Neuronal stem cell (in vitro differentiated cells): ENCODE measurements around the gene PLCB2.

Source experiments
- DNase-seq: peaks from one replicate; pipeline ENCODE4 v3.0.0-alpha.2; 2013; ENCODE audit warnings: low spot score
- H2AFZ ChIP-seq: one replicate; pipeline ENCODE4 v1.6.1; 2013; ENCODE audit warnings: mild to moderate bottlenecking, low read length, inconsistent platforms
- H2AK5ac ChIP-seq: 2 replicates; pipeline ENCODE4 v1.6.1; 2013; ENCODE audit warnings: low read depth, mild to moderate bottlenecking, inconsistent platforms, low read length, moderate library complexity, mixed read lengths
- H2BK120ac ChIP-seq: 2 replicates; pipeline ENCODE4 v1.6.1; 2013; ENCODE audit warnings: low read depth, mild to moderate bottlenecking, inconsistent platforms, low read length, moderate library complexity, mixed read lengths
- H2BK12ac ChIP-seq: one replicate; pipeline ENCODE4 v1.6.1; 2013; ENCODE audit warnings: low read length, inconsistent platforms
- H2BK15ac ChIP-seq: 2 replicates; pipeline ENCODE4 v1.6.1; 2013; ENCODE audit warnings: mild to moderate bottlenecking, low read length, inconsistent platforms, mixed read lengths
- H2BK5ac ChIP-seq: one replicate; pipeline ENCODE4 v1.6.1; 2013; ENCODE audit warnings: inconsistent platforms, mild to moderate bottlenecking, low read length, moderate library complexity
- H3K14ac ChIP-seq: one replicate; pipeline ENCODE4 v1.6.1; 2013; ENCODE audit warnings: low read length, inconsistent platforms
- H3K18ac ChIP-seq: 2 replicates; pipeline ENCODE4 v1.6.1; 2013; ENCODE audit warnings: low read length, inconsistent platforms
- H3K23ac ChIP-seq: 2 replicates; pipeline ENCODE4 v1.6.1; 2013; ENCODE audit warnings: low read depth, mild to moderate bottlenecking, mixed read lengths, low read length, inconsistent platforms; ENCODE audit not compliant: poor library complexity
- H3K27ac ChIP-seq: replicated peaks from 3 replicates; pipeline ENCODE4 v1.5.1; 2013; ENCODE audit warnings: low read length, inconsistent platforms
- H3K27me3 ChIP-seq, 3 experiments: 2 replicates each; pipeline ENCODE4 v1.6.1; 2013; ENCODE audit warnings: low read length in 3 of 3, mild to moderate bottlenecking in 2 of 3, inconsistent platforms in 1 of 3, low read depth in 1 of 3, mixed read lengths in 1 of 3, moderate library complexity in 1 of 3; ENCODE audit not compliant: control insufficient read depth in 3 of 3, insufficient read depth in 3 of 3
- H3K36me3 ChIP-seq, 2 donors: replicated peaks in 1 of 2; 2 replicates each; pipeline ENCODE4 v1.6.1; 2013; ENCODE audit warnings: low read length in 2 of 2; ENCODE audit not compliant: control insufficient read depth in 2 of 2, insufficient read depth in 2 of 2
- H3K4ac ChIP-seq: 2 replicates; pipeline ENCODE4 v1.6.1; 2013; ENCODE audit warnings: inconsistent platforms, mild to moderate bottlenecking, low read length, moderate library complexity
- H3K4me1 ChIP-seq, 2 donors: 1 replicate in 1 of 2; 2 replicates in 1 of 2; pipeline ENCODE4 v1.6.1; 2013; ENCODE audit warnings: low read length in 2 of 2, low read depth in 1 of 2; ENCODE audit not compliant: control insufficient read depth in 2 of 2, insufficient read depth in 1 of 2
- H3K4me2 ChIP-seq: one replicate; pipeline ENCODE4 v1.6.1; 2013; ENCODE audit warnings: mild to moderate bottlenecking, low read length, inconsistent platforms; ENCODE audit not compliant: insufficient read depth, poor library complexity, severe bottlenecking
- H3K4me3 ChIP-seq, 2 donors: 2 replicates each; pipeline ENCODE4 v1.5.1; 2013; ENCODE audit warnings: low read length in 2 of 2, mild to moderate bottlenecking in 2 of 2, inconsistent platforms in 1 of 2, moderate library complexity in 1 of 2
- H3K79me1 ChIP-seq: one replicate; pipeline ENCODE4 v1.6.1; 2013; ENCODE audit warnings: low read depth, mild to moderate bottlenecking, inconsistent platforms, low read length, moderate library complexity
- H3K9ac ChIP-seq: one replicate; pipeline ENCODE4 v1.6.1; 2013; ENCODE audit warnings: mild to moderate bottlenecking, low read depth, low read length, inconsistent platforms; ENCODE audit not compliant: poor library complexity
- H3K9me3 ChIP-seq, 2 donors: replicated peaks in 1 of 2; 2 replicates each; pipeline versions ENCODE3 to v1.6.1; 2013; ENCODE audit warnings: low read length in 2 of 2, mild to moderate bottlenecking in 2 of 2, inconsistent platforms in 1 of 2, low read depth in 1 of 2, mixed read lengths in 1 of 2, moderate library complexity in 1 of 2; ENCODE audit not compliant: control insufficient read depth in 2 of 2, insufficient read depth in 1 of 2
- H4K8ac ChIP-seq: one replicate; pipeline ENCODE4 v1.6.1; 2013; ENCODE audit warnings: low read depth, mild to moderate bottlenecking, inconsistent platforms, low read length, moderate library complexity
- H4K91ac ChIP-seq: one replicate; pipeline ENCODE4 v1.6.1; 2013; ENCODE audit warnings: low read length, low read depth, mild to moderate bottlenecking, inconsistent platforms; ENCODE audit not compliant: poor library complexity
- WGBS, 2 donors: extraction: QIAGEN DNeasy Blood & Tissue Kit; methylation state at CpG; one replicate each; pipeline ENCODE4 v1.1.7; 2013; ENCODE audit warnings: missing lambda C conversion rate in 2 of 2, mixed read lengths in 1 of 2; ENCODE audit not compliant: insufficient read length in 2 of 2, insufficient replicate concordance in 1 of 2; ENCODE audit errors: extremely low coverage in 2 of 2; 5-methylcytosine and 5-hydroxymethylcytosine counted together

The PLCB2 gene

DNA sequence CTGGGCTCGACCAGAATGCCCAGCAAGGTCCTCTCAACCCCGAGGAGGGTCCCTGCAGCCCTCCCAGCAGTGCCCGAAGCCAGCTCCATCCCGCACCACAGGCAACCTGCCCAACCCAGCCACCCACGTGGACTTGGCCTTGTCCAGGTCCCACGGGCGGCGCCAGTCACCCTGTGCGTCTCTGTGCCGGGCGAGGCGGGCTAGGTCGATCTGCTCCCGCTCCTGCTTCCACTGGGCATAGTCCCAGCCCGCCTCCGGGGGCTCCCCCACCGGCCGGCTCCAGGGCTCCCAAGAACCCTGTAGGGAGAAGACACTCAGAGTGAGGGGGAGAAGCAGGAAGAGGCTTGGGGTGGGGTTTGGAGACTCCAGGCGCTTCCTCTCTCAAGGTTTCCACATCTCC is 29.9 kb upstream of the PLCB2 start:
- Histone ChIP-seq H3K4me3 (no peak overlapping the region), H3K79me1 (no peaks in the 10 kb centered on the region), H4K91ac (no peak overlapping the region), H3K36me3 (no peaks in the 10 kb centered on the region), H2BK5ac (peak overlapping the region; percentile 79), H2BK120ac (peak overlapping the region; percentile 73), H3K14ac (no peak overlapping the region), H3K27ac (no peak overlapping the region), H2AFZ (peak overlapping the region; percentile 4), H3K23ac (no peak overlapping the region), H2BK15ac (peak overlapping the region; percentile 88), H3K4me2 (no peak overlapping the region), H3K4ac (no peak overlapping the region), H3K4me1 (peaks cover 3 to 16% of the 10 kb centered on the region in 2 donors), H2AK5ac (peak overlapping the region; percentile 81), H3K18ac (no peak overlapping the region), H3K9ac (peak overlapping the region; percentile 24), H2BK12ac (peak overlapping the region; percentile 93), H3K9me3 (no peaks in the 10 kb centered on the region), H4K8ac (no peak overlapping the region), H3K27me3 (peaks cover 0 to 11% (median 2%) of the 10 kb centered on the region in 3 experiments)
- no CpG with 5 or more reads among the region's 19 CpGs for WGBS, 2 donors
- DNase-seq: no peak

DNA sequence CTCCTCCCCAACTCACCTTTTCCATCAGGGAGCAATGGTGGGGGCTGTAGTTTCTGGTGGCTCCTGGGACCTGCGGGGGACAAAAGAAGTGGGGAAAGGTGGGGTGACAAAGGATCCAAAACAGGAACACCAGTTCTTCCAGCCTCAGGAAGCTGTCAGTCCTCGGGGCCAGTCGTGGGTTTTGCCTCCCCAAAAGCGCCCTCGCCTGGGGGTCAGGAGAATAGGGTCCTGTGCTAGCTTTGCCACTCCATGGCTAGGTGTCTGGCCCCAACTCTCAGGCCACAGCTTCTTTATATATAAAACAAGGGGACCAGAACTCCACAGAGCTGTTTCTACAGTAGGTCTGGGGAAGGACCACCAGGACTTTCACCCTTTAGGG is 29.0 kb upstream of the PLCB2 start:
- no peak overlapping the region for H3K4me3 ChIP-seq
- no peak overlapping the region for H3K14ac ChIP-seq
- H3K9me3 ChIP-seq: no peaks in the 10 kb centered on the region
- H3K79me1 ChIP-seq: no peaks in the 10 kb centered on the region
- no peak overlapping the region for H2BK5ac ChIP-seq
- no peak for DNase-seq
- no peak overlapping the region for H4K91ac ChIP-seq
- H3K4me2 ChIP-seq: no peak overlapping the region
- H3K9ac ChIP-seq: no peak overlapping the region
- H3K18ac ChIP-seq: no peak overlapping the region
- no peak overlapping the region for H2BK120ac ChIP-seq
- no peak overlapping the region for H3K23ac ChIP-seq
- no peak overlapping the region for H2BK12ac ChIP-seq
- H3K27me3 ChIP-seq: peaks cover 0 to 11% (median 2%) of the 10 kb centered on the region in 3 experiments
- no peak overlapping the region for H4K8ac ChIP-seq
- no peak overlapping the region for H2AK5ac ChIP-seq
- peak overlapping the region; percentile 19 for H2AFZ ChIP-seq
- H3K4ac ChIP-seq: no peak overlapping the region
- peaks cover 3 to 16% of the 10 kb centered on the region in 2 donors for H3K4me1 ChIP-seq
- no peak overlapping the region for H2BK15ac ChIP-seq
- no peak overlapping the region for H3K27ac ChIP-seq
- no peaks in the 10 kb centered on the region for H3K36me3 ChIP-seq
- WGBS, 2 donors: no CpG with 5 or more reads among the region's 5 CpGs

- Histone ChIP-seq H3K4me3 (no peak overlapping the region), H4K8ac (no peak overlapping the region), H3K18ac (peak overlapping the region; percentile 30), H2BK15ac (peak overlapping the region; percentile 14), H2AK5ac (peak overlapping the region; percentile 72), H2BK5ac (no peak overlapping the region), H3K9me3 (no peaks in the 10 kb centered on the region), H3K4me2 (no peak overlapping the region), H3K9ac (no peak overlapping the region), H3K4me1 (peaks cover 3 to 15% of the 10 kb centered on the region in 2 donors), H3K23ac (no peak overlapping the region), H2BK120ac (no peak overlapping the region), H4K91ac (no peak overlapping the region), H3K27me3 (peaks cover 0 to 8% (median 2%) of the 10 kb centered on the region in 3 experiments), H3K79me1 (no peaks in the 10 kb centered on the region), H3K27ac (no peak overlapping the region), H3K4ac (no peak overlapping the region), H2AFZ (peak overlapping the region; percentile 19), H3K36me3 (no peaks in the 10 kb centered on the region), H3K14ac (no peak overlapping the region), H2BK12ac (no peak overlapping the region)
- no peak for DNase-seq
- no CpG with 5 or more reads among the region's 13 CpGs for WGBS, 2 donors
Measured at GRCh38 chr15:40335938-40336743, 28.4 kb upstream of the PLCB2 start.

DNA sequence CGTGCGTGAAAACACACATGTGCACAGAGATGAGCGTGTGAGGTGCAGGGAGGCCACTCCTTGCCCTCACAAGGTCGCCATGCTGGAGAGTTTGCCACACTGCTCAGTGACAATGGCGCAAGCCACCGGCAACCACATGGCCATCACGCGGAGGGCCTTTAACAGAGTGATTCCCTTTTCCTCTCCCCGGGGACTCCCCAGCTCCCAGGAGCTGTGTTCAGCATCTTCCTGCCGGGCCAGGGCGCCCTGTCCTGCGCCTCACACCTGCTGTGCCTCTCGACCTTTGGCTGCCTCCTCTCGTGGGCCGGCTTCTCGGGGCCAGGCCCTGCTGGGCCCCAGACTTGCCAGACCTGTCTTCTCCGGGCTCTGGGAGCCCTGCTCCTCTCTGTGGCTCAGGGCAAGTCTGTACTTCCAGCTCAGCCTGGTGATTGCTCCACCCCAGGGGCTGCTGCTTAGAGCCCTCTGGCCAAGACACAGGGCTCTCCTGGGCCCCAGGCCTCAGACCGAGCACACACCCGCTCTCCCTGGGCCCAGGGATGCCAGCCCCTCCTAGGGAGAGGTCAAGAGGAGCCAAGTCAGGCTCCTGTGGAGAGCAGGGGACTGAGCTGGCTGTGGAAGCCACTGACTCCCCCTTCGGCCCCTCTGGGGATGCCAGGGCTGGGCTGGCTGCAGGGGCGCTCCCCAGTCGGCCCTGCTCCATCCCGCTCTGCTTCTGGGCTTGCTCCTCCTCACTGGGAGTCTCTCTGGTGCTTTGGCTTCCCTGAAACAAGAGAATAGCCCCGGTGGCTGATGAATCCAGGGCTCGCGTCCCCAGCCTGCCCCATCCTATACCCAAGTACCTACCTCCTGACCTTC is 27.4 kb upstream of the PLCB2 start:
- Histone ChIP-seq H3K79me1 (no peaks in the 10 kb centered on the region), H3K4ac (no peak overlapping the region), H3K4me1 (peaks cover 7 to 15% of the 10 kb centered on the region in 2 donors)

More for the DNA sequence above, 27.4 kb upstream of the PLCB2 start:
- Histone ChIP-seq H2BK15ac (peak overlapping the region; percentile 14), H3K23ac (no peak overlapping the region), H4K8ac (no peak overlapping the region), H3K36me3 (no peaks in the 10 kb centered on the region), H2BK5ac (no peak overlapping the region), H3K4me2 (no peak overlapping the region), H2AK5ac (peak overlapping the region; percentile 72), H4K91ac (no peak overlapping the region), H3K9ac (no peak overlapping the region), H3K4me3 (no peak overlapping the region), H3K27ac (no peak overlapping the region), H3K9me3 (no peaks in the 10 kb centered on the region), H2BK120ac (no peak overlapping the region), H2AFZ (no peak overlapping the region), H3K14ac (no peak overlapping the region), H3K18ac (peak overlapping the region; percentile 61), H3K27me3 (peaks cover 0 to 7% (median 2%) of the 10 kb centered on the region in 3 experiments), H2BK12ac (no peak overlapping the region)
- no peak for DNase-seq
- no CpG with 5 or more reads among the region's 26 CpGs for WGBS, 2 donors
